T-helper 1 cell (primary cell): ENCODE data around the gene MYO3B.
"Not testable (repeated sequence)": the region's sequence is repeated elsewhere in the genome, so short reads cannot be mapped to it uniquely, and the experiment has no call there.

Source experiments
- DNase-seq, 5 donors: peaks; one replicate each; pipeline ENCODE4 v3.0.0-alpha.2; 2012 to 2020

MYO3B gene

GRCh38 chr2:170212625-170213280 is 34.8 kb downstream of the MYO3B start:
- no peak for DNase-seq

- DNase-seq = not testable (repeated sequence)
These were observed 35.3 kb downstream of the MYO3B start for GRCh38 chr2:170213281-170213625.

- no peak for DNase-seq
These were observed 35.7 kb downstream of the MYO3B start for GRCh38 chr2:170213651-170214050.

- DNase-seq = no peak
These were observed 36.5 kb downstream of the MYO3B start for GRCh38 chr2:170214309-170214948.

GRCh38 chr2:170215021-170215420 is 37.1 kb downstream of the MYO3B start:
- DNase-seq = no peak

- DNase-seq = no peak
These were observed 38.5 kb downstream of the MYO3B start for GRCh38 chr2:170216428-170216827.

- DNase-seq = no peak
These were observed 39.0 kb downstream of the MYO3B start for GRCh38 chr2:170216981-170217380.

GRCh38 chr2:170217778-170218251 is 39.9 kb downstream of the MYO3B start:
- no peak for DNase-seq

GRCh38 chr2:170218456-170218855 is 40.5 kb downstream of the MYO3B start:
- no peak for DNase-seq

- no peak for DNase-seq
These were observed 41.0 kb downstream of the MYO3B start for GRCh38 chr2:170218931-170219330.

GRCh38 chr2:170221317-170222288 is 43.7 kb downstream of the MYO3B start:
- DNase-seq = no peak

GRCh38 chr2:170222298-170222697 is 44.4 kb downstream of the MYO3B start:
- no peak for DNase-seq

- no peak for DNase-seq
These were observed 44.9 kb downstream of the MYO3B start for GRCh38 chr2:170222842-170223241.

- no peak for DNase-seq
These were observed 46.8 kb downstream of the MYO3B start for GRCh38 chr2:170224692-170225294.

GRCh38 chr2:170226216-170226615 is 48.3 kb downstream of the MYO3B start:
- DNase-seq = no peak

GRCh38 chr2:170227507-170227947 is 49.6 kb downstream of the MYO3B start:
- no peak for DNase-seq

GRCh38 chr2:170227951-170228350 is 50.0 kb downstream of the MYO3B start:
- no peak for DNase-seq

GRCh38 chr2:170228429-170228828 is 50.5 kb downstream of the MYO3B start:
- no peak for DNase-seq

GRCh38 chr2:170229125-170229524 is 51.2 kb downstream of the MYO3B start:
- no peak for DNase-seq

GRCh38 chr2:170229744-170230143 is 51.8 kb downstream of the MYO3B start:
- DNase-seq = no peak

GRCh38 chr2:170235860-170236679 is 58.1 kb downstream of the MYO3B start:
- DNase-seq = peak in 1 of 5 donors; percentile 20

- DNase-seq = no peak
These were observed 58.7 kb downstream of the MYO3B start for GRCh38 chr2:170236680-170237047.
